T follicular helper cell (primary cell): ENCODE data around the gene SUFU.

Source experiments
- DNase-seq: peaks from one replicate; pipeline ENCODE4 v3.0.0-alpha.2; 2020; ENCODE audit warnings: low read depth

Gene SUFU

DNA sequence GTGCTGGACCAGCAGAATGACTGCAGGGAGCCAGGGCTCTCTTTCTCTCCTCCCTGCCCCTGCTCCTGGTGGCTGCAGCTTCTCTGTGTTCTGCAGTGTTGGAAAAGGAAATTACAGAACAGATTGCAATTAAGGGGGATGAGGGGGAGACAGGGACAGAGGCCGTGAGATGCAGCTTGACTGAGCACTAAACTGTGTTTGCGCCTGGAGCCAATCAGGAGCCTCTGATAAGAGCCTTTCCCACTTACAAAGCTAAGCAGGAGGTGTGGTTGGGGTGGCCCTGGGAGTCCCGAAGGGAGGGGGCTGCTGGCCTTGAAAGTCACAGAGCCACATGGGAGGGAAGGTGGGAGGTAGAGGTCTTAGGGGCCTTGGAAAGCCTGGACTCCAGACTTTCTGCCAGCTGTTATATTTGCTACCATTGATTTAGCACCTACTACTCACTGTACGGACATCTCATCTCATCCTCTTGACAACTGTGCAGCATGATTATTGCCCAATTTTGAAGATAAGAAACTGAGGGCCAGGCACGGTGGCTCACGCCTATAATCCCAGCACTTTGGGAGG lies 167.2 kb downstream of the SUFU start:
- no peak for DNase-seq

DNA sequence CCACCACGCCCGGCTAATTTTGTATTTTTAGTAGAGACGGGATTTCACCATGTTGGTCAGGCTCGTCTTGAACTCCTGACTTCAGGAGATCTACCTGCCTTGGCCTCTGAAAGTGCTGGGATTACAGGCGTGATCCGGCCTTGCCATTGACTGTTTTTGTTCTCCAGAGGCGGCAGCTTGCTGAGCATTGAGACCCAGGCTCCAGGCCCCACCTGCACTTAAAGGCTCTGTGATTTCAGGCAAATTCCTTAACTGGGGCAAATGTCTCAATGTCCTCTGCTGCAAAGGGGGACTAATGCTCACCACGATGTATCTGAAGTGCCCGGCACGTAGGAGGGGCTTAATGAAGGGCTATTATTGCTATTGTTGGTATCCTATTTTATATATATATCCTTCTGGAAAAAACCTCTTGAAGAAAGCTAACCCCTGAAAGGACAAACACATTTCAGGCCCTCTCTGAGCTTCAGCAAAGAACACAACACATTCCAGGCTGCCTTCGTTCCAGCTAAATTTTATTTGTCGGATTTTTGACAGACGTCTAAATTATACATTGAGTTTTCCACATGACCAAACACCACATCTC lies 169.6 kb downstream of the SUFU start:
- no peak for DNase-seq

DNA sequence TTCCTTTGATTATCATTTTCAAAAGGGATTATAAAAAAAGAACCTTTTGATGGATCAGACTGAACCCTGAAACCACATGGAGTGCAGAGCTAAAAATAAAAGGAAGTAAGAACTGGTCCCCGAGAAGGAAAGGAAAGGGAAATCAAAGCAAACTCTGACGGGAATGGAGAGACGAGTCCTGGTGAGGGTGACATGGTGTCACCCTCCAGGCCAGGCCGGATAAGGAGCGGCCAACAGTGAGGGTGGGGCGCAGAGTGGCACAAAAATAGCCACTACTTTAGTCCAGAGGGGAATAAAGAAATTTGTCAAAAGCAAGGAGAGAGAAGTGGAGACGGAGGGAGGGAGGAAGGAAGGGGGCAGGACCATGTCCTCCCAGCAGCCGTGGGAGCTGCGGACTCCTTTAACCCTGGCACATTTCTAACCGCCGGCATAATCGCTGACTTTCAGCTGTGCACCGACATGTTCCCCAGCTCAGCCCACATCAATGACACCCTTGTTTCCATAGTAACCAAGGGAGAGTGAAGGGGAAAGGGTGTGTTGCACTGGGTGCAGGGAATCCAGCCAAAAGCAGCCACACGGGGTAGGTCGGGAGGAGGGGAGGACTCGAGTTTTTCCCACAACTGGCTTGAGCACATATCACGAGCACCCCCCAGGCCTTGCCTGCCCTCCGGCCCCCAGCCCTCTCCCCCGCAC lies 170.2 kb downstream of the SUFU start:
- peak; percentile 80 for DNase-seq

DNA sequence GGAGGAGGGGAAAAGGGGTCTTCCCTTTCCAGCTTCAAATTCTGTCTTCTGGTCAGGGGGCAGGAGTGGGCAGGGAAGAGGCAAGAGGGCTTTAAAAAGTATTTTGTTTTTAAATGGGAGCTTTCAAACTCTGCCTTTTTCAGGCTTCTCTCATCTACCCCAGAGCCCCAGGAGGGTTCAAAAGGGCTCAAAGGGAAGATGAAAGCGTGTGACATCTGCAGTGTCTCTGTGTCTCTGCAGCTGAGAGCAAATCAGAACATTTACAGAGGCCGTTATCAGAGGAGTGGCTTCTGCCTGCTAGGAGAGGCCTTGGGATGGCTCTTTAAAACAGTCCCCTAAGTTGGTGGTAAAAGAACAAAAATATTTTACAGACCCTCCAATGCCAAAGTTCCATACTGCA lies 170.8 kb downstream of the SUFU start:
- DNase-seq = no peak

DNA sequence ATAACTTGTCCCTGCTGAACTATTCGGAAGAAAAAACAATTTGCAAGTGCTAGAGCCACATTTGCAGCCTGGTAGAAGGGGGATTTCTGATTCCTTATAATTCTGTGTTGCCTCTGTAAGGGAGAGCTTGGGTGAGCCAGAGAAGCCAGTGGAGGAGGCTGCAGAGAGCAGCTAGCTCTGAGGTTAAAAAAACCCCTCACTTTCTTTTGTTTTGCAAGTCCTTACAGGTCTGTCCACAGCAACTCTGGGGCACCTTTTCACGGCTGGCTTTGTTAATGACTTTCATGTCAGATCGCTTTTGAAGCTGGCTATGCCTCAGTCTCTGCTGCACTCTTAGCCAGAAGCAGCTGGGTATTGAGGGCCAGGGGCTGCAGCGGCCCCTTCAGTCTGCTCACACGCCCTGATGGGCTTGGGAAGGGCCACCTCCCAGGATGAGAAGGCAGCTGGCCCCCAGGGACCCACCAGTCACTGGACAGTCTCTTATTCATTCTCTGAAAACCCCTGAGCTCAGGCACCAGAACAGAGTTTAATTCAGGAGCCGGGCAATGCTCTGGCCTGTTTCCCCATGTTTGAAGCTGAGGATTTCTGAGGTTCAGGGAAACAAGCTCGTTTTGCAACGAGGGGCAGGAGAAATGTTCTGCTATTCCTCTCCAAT lies 171.4 kb downstream of the SUFU start:
- DNase-seq = no peak

DNA sequence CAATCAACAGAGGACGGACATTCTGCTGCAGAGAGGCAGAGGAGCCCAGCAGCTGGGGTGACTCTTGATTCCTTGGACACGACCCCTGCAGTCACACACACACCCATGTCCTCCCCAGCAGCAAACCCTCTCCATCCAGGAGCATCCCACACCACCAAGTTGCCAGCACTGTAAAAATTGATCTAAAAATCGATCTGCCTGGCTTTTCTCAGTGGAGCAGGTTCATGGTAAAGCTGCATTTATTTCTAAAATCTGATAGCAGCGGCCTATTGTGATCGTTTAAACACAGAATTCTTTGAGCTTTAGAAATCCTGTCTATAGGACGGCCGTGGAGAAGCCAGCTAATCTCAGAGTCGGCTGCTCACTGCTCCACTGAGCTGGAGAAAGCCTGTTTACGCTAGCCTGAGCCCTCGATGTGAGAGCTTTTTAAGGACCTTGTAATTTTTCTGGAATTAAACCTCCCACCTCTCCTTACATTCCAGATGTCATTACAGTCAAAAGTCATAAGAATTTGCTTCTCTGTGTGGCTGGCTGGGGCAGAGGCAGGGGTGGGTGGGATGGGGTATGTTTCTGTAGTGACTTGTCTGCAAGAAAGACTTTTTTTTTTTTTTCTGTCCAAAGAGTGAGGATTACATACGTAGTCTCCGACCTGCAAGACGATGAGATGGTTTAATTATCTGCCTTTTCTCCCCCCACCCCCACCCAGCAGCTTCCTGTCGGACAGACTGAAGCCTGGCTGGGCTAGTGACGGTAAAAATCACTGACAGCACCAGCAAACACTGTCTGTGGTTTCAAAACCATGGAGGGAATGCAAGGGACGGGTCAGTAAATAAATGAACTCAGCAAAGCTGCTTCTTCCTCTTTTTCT lies 172.1 kb downstream of the SUFU start:
- DNase-seq = no peak

DNA sequence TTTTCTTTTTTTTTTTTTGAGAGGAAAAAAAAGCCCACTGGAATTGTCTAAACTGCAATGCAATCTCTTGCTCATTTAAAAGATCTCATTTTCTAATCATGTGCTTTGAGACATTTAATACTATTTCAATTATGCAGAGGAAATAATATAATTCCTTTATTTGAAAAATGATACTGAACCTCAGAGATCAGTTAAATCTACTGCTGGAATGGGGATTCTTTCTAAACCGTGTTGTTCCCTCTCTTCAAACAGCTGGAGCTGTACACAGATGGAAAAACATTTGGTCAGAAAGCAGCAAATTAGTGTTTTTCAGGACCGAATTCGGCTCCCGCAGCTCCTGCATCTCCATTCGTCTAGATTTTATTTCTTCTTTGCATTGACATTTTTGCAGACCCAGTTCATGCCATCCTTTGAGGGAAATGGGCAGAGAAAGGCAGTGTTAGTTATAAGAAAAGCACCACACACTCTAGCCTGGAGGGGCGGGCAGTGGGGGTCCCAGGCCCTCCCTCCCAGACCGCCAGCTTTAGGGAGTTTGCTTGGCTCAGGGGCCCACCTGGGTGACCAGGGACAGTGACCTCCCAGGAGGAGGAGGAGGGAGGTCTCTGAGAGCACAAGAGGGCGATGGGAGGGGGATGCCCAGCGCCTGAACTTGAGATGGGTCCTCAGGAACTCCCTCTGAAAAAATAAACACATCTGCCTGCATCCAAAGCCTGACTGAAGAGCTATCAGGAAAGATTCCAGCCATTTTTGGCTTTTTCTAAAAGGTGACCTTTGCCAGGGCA lies 173.0 kb downstream of the SUFU start:
- no peak for DNase-seq

DNA sequence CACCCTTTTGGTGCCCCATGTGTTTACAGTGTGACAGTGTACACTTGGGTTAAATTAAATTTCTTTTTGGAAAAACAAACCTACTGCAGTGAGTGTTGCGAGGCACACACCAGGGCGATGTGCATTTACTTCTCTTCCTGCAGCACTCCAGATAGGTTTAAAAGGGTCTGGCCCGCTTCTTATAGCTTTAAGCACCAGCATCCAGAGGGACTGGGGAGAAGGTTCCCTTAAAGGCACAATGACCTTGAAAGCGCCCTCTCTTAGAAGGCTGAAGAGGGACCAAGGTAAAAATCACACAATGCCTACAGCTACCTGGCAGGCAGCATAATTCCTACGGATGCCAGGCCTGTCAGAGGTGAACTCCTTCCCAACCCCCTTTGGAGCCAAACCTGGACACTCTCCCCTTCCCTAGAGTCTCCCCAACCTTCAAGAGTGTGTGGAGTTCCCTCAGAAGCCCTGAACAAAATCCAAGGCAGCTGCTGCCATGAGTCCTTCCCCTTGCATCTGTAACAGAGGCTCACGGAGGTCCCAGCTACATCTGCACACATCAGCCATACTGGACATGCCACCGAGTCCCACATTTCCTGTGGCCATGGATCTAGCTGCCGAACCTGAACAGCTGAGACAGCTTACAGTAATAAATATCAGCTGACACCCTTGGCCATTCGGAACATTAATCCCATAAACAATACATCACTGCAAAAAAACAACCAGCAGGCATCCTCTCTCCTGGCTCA lies 173.7 kb downstream of the SUFU start:
- DNase-seq = no peak

DNA sequence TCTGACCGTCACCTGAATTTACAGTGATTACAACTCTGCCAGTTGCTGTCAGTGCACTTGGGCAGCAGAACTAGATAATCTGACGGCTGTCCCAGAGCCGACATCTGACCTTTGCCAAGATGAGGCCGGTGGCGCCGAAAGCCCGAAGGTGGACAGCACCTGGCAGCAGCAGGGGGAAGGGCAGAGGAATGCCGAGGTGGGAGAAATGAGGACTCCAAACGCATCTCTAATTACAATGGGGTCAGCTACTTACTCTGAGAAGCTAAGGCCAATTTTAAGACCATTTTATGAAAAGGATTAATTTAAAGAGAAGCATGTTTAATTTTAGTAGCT lies 174.3 kb downstream of the SUFU start:
- DNase-seq = no peak

DNA sequence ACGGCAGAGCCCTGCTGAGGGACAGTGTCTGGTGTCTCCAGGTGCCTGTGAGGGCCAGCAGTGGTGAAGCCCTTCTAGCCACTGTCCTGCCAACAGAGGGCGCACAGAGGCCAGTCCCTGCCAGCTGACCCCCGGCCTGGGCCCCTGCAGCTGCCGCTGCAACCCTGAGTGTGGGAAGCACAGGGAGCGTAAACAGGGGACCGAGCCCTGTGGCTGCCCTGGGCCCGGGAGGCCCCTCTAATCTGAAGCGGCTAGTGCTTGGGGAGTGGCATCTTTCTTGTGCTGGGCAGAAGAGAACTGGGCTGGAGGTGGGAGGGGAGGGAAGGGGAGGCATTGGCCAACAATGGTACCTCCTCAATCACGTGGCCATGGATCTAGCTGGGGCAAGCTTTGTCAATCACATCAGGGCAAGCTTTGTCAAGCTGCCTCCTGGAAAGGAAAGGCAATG lies 175.1 kb downstream of the SUFU start:
- DNase-seq = no peak

DNA sequence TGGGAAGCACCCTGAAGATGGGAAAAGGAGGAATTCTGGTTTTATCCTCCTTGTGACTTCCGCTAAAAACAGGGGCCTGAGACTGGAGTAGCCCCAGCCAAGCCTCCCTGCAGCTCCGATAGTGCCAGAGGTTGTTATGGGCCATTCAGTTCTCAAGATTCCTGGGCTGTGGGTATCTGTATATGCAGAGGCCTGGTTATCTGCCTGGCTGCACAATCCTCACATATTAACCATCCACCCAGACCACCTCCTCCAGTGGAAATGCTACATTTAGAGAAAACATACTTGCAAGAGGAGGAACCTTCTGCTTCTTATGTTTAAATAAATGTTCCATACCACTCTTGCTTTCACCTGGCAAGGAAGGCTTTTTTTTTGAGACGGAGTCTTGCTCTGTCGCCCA lies 175.8 kb downstream of the SUFU start:
- DNase-seq = no peak

DNA sequence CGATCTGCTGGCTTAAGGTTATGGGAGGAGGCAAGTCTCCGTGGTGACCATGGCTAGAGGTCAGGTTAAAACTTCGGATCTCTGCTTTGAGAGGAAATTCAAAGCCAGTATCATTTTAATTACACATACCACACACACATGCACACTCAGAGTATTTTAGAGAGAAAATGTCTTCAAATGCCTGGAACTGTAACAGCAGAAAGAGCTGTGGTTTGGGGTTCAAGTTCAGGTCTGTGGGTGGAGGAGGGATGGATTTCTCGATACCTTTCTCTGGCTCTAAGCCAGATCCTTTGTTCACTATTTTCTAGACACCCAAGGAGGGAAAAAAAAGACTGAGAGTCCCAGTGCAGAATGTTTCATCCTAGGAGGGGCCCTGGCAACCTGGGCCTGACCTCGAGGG lies 177.9 kb downstream of the SUFU start:
- DNase-seq = no peak

DNA sequence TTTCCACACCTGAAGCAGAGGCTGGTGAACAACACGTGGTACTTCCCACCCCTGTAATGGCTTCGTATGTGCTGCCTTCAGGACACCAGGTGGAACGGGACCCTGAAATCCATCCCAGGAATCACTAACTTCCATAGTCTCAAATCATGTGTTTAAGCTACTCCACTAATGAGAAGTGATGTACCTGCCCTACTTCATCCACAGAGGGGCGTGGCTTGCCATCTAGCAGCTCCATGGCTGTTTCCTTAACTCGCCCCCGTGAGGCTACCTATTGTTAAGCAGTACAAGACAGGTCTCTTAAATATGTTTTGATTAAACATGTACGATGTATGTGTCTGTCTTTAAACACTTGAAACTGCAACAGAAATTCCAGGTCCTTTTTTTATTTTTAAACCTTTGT lies 178.6 kb downstream of the SUFU start:
- no peak for DNase-seq

DNA sequence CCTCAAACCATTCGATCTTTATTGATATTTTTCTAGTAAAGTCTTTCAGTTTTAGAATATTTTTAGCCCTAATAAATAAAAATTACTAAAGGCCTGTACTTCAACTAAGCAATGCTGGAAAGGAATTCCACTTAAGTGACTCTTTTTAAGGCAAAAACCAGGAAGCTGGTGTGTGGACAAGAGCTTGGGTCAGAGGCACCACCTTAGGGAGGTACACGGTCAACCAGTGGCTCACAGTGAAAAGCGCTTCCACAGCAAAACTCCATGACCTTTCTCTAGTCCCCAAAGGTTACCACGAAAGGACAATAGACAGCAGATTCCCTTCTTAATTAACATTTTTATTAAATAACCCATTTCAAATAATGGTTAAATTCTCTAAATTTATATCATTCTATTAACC lies 179.2 kb downstream of the SUFU start:
- no peak for DNase-seq
